ENCODE results near the gene MYO1E. TPM values are rescaled to one million over a fixed set of nuclear protein-coding genes. Genes with fewer than 3 reads are reported as not detected.
"Not testable (repeated sequence)": the region's sequence is repeated elsewhere in the genome, so short reads cannot be mapped to it uniquely, and the experiment has no call there.

The MYO1E gene
- polyA plus RNA-seq (2012; ENCODE audit: insufficient read depth, insufficient read length): 0.31 TPM

DNA sequence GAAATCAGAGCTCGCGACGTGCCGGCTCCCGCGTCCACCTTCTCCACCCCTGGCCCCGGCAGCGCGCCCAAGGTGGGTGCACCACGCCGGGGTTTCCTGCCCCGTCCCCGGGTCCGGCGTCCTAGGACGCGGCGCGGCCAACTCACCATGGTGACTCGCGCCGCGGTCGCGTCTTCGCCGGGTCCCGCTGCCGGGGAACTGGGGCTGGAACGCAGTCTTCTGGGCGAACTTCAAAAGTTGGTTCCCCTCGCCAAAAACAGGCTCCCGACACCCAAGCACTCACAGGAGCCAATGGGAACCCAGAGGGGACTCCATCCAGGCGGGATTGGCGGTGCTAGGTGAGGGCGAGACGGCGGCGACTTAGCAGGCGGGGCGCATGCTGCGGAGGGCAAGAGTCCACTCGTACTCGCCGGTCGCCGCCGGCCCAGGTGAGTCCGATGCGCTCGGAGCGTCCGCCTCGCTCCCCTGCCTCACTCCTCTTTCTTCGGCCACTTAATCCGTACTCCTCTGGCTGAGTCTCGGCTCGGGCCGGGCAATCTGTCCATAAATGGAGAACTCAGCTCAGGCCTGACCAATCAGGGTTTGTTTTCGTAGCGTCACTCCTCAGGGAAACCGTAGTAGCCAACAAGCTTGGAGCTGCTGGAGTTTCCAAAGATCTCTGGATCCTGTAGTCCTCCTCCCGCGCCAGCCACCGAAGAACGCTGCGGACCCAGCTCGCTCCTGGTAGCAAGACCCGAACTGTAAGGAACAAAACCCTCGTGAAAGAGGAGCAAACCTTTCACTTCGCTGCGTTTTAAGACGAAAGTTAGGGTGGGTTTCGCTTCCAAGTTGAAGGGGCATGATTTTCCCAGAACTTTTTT is at the start of gene MYO1E:
Gene MYO1E (minus strand): TSS at position 520 of the 860 bp plus-strand sequence. CDS start 371 bp downstream, at position 149.
- DNase-seq (ENCODE audit: low read depth, low spot score): no peak
- H3K4me3 ChIP-seq (ENCODE audit: low read length): no peak within 1 kb of the TSS; the same call in 1 of the 2 replicates

DNA sequence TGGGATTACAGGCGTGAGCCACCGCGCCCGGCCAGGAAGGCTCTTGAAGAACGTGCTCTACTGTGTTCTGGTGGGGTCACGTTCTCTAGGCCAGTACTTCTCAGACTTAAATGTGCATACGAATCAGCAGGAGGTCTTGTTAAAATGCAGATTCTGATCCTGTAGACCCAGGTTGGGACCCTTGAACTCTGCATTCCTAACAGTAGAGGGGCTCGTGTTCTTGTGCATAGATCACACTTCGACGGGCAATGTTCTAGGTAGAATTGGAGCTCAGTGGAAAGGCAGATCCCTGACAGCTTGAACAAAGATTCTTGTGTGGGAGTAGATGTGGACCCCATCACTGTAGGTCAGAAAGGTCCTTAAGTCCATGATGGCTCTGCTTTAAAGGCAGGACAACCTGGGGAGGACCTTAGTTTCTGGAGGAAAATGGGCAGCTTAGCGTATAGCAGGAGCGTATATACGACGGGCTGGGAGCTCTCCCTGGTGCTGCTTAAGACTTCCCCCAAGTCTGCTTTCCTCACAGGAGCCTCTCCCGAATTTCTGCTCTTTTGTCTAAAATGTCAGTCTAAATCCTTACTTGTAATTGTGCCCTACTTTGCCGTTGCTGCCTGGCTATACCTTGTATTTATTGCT is 48.4 kb upstream of the MYO1E start:
- no peak for DNase-seq (ENCODE audit: low read depth, low spot score)
- H3K4me3 ChIP-seq (ENCODE audit: low read length): no peak overlapping the region

DNA sequence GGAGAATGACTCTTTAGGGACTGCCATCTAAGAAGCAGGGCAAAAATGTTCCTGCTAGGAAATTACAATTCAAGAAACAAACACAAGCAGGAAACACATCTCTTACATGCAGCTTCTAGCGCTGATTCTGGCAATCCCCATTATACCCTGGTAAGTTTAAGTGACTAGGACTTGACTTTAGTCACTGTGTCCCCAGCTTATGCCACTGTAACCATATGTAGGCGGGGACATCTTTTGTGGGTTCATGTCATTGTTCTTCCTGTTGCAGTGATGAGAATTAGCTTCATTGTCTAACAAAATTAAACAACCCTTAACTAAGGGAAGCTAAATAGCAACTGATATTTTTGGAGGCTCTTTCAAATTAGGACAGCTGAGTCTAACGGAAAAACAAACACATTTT is 47.4 kb upstream of the MYO1E start:
- no peak for DNase-seq (ENCODE audit: low read depth, low spot score)
- no peak overlapping the region for H3K4me3 ChIP-seq (ENCODE audit: low read length)

GRCh38 chr15:59419170-59419569 is 46.5 kb upstream of the MYO1E start:
- no peak for DNase-seq (ENCODE audit: low read depth, low spot score)

DNA sequence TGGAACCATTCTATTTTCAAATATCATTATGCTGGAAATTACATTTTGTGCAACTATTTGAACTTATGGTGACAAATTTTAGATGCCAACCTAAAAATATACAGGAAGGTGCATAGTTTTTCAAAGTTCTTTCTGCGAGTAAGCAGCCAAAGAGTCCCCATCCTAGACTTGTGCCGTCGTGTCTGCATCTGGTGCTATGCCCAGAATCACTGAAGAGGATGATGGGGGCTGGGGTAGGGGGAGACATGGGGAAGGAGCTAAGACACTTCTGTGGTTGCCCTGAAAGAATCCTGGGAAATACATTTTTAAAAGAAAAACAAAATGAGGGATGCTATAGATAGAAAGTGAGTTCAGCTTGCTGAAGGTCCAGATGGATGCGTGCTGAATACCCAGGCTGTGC is 44.1 kb upstream of the MYO1E start:
- no peak for DNase-seq (ENCODE audit: low read depth, low spot score)
- no peak overlapping the region for H3K4me3 ChIP-seq (ENCODE audit: low read length)

More at GRCh38 chr15:59419170-59419569, 46.5 kb upstream of the MYO1E start:
- no peak overlapping the region for H3K4me3 ChIP-seq (ENCODE audit: low read length)

GRCh38 chr15:59413577-59413976 is 40.9 kb upstream of the MYO1E start:
- no peak overlapping the region for H3K4me3 ChIP-seq (ENCODE audit: low read length)
- DNase-seq (ENCODE audit: low read depth, low spot score): peak; percentile 60

GRCh38 chr15:59410391-59410896 is 37.8 kb upstream of the MYO1E start:
- no peak overlapping the region for H3K4me3 ChIP-seq (ENCODE audit: low read length)
- peak; percentile 61 for DNase-seq (ENCODE audit: low read depth, low spot score)

GRCh38 chr15:59407946-59408345 is 35.3 kb upstream of the MYO1E start:
- DNase-seq (ENCODE audit: low read depth, low spot score): no peak
- no peak overlapping the region for H3K4me3 ChIP-seq (ENCODE audit: low read length)

- DNase-seq (ENCODE audit: low read depth, low spot score): no peak
- H3K4me3 ChIP-seq (ENCODE audit: low read length): no peak overlapping the region
Observed at GRCh38 chr15:59406446-59406845, 33.8 kb upstream of the MYO1E start.

DNA sequence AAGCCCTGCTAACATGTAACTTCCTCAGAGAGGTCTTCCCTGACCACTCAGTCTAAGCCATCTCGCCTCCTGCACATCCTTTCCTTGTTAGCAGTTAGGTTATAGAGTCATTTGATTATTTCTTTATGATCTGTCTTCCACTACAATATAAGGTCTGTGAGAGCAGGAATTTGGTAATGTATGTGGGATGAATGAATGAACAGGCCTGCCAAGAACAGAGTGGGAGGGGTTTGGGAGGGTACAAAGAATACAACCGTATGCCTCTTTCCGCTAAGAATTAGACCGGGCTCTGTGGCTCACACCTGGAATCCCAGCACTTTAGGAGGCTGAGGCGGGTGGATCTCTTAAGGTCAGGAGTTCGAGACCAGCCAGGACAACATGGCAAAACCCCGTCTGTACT is 32.4 kb upstream of the MYO1E start:
- DNase-seq (ENCODE audit: low read depth, low spot score): no peak
- H3K4me3 ChIP-seq (ENCODE audit: low read length): no peak overlapping the region

- DNase-seq (ENCODE audit: low read depth, low spot score): no peak
- H3K4me3 ChIP-seq (ENCODE audit: low read length): no peak overlapping the region
Observed at GRCh38 chr15:59401824-59402569, 29.3 kb upstream of the MYO1E start.

GRCh38 chr15:59401051-59401823 is 28.6 kb upstream of the MYO1E start:
- not testable (repeated sequence) for H3K4me3 ChIP-seq (ENCODE audit: low read length); DNase-seq (ENCODE audit: low read depth, low spot score)

GRCh38 chr15:59400103-59400813 is 27.6 kb upstream of the MYO1E start:
- no peak overlapping the region for H3K4me3 ChIP-seq (ENCODE audit: low read length)
- DNase-seq (ENCODE audit: low read depth, low spot score): no peak

GRCh38 chr15:59399465-59400102 is 26.9 kb upstream of the MYO1E start:
- DNase-seq (ENCODE audit: low read depth, low spot score): no peak

GRCh38 chr15:59398220-59398619 is 25.5 kb upstream of the MYO1E start:
- DNase-seq (ENCODE audit: low read depth, low spot score): no peak
- H3K4me3 ChIP-seq (ENCODE audit: low read length): no peak overlapping the region

More at GRCh38 chr15:59399465-59400102, 26.9 kb upstream of the MYO1E start:
- no peak overlapping the region for H3K4me3 ChIP-seq (ENCODE audit: low read length)

DNA sequence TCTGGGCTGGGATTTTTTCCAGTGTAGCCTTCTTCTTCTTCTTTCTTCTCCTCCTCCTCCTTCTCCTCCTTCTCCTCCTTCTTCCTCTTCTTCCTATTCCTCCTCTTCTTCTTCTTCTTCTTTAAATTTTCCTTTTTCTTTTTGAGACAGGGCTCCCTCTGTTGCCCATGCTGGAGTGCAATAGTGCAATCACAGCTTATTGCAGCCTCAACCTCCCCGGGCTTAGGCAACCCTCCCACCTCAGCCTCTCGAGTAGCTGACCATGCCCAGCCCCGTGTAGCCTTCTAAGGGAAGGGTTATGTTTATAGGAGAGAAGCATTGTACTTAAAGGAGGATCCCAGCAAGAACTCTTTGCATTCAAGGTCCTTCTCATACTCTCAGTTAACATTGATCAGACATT is 24.0 kb upstream of the MYO1E start:
- no peak for DNase-seq (ENCODE audit: low read depth, low spot score)
- H3K4me3 ChIP-seq (ENCODE audit: low read length): no peak overlapping the region

- DNase-seq (ENCODE audit: low read depth, low spot score): no peak
- no peak overlapping the region for H3K4me3 ChIP-seq (ENCODE audit: low read length)
Observed at GRCh38 chr15:59396211-59396610, 23.5 kb upstream of the MYO1E start.

DNA sequence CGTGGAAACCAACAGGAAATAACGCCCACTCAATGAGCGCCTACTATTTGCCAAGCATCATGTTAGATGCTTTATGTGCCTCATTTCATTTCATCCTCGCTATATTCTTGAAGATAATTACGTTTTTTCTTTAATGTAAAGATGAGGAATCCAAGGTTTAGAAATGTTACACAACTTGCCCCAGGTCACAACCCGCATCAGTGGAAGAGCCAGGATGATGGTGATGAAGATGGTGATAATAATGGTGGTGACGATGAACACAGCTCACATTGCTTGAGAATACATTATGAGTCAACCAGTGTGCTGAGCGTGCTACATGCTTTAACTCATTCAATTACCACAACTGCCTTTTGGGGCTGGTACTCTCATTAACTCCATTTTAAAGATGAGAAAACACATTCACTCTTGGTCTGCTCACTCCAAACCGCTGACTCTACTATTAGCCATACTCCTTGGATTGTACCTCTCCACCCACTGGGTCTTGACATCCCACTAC is 21.5 kb upstream of the MYO1E start:
- DNase-seq (ENCODE audit: low read depth, low spot score): no peak
- no peak overlapping the region for H3K4me3 ChIP-seq (ENCODE audit: low read length)
